ENCODE results near the gene PAX5. TPM values are rescaled to one million over a fixed set of nuclear protein-coding genes. Genes with fewer than 3 reads are reported as not detected.
A peak's percentile ranks its signal among the peaks of the same experiment; 100 is the strongest.

PAX5 gene
- total and polyA plus RNA-seq, 2 of the 13 experiments (the other 11 are each of a cell fraction or from before 2014, with no cell fraction given): not detected

DNA sequence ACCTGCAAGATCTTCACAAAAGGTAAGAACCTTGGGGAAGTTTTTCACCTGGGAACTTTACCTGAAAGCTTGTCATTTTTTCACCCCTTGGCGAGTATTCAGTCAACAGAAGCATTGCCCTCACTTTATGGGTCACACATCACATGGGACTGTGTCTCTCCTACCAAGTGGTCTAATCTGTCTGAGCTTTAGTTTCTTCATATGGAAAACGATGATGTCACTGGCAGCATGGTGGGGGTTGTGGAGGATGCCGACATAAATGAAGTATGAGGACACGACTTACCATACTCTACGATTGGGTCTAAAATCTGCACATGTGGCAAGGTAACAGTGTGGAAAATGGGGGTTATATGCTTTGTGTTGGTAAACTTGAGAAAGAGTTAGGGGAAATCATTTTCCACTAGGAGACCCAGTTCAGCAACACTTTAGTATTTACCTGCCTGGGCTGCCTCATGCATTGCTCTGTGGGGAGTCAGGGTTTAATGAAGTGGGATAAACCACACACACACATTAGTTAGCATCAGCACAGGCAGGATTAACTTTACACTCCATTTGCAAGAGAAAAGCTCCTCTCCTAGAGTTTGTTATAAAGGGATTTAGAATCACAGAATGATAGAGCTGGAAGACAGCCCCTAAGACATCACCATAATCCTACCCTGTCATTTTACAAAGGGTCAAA, 19.8 kb upstream of the PAX5 start:
- Histone ChIP-seq H3K36me3 (replicated peaks in 1 of 2; ENCODE audit: control insufficient read depth in 1 of 2, insufficient read depth in 2 of 2, low read length in 2 of 2) (no peaks in the 10 kb centered on the region), H3K4me3 (replicated peaks in 1 of 3; ENCODE audit: insufficient read depth in 1 of 3, low read depth in 2 of 3, low read length in 3 of 3) (no peak overlapping the region), H3K9me3 (ENCODE audit: low read length) (no peaks in the 10 kb centered on the region), H4K20me1 (ENCODE audit: insufficient read depth, low read length) (no peaks in the 10 kb centered on the region), H2AFZ (ENCODE audit: low read length) (no peak overlapping the region), H3K9ac (ENCODE audit: insufficient read depth, low read depth, low read length) (no peak overlapping the region), H3K4me1 (ENCODE audit: insufficient read depth, low read length) (no peaks in the 10 kb centered on the region), H3K79me2 (ENCODE audit: insufficient read depth, low read length) (no peaks in the 10 kb centered on the region), H3K27ac (ENCODE audit: extremely low read length, insufficient read depth, low read length) (no peak overlapping the region), H3K4me2 (ENCODE audit: low read depth, low read length) (no peak overlapping the region), H3K27me3 (ENCODE audit: control insufficient read depth in 1 of 2, insufficient read depth in 2 of 2, low read length in 2 of 2) (peaks cover 1 to 7% of the 10 kb centered on the region in 2 experiments; a peak in 3 of 5 replicates)
- DNase-seq (ENCODE audit: low spot score) (no peak), FAIRE-seq (no peak), ATAC-seq (no peak)
- CTCF ChIA-PET (ENCODE audit: low intra/inter-chr PET ratio, low total read pairs): no interaction called here
- 33% methylated on average over 5 of the region's 5 CpGs for WGBS (ENCODE audit: low lambda C conversion rate)
- POLR2A ChIA-PET: no interaction called here
- no TSS peak for BruUV-seq (replicated peaks)
- intact Hi-C loops (cut with micrococcal nuclease; ENCODE audit: unreplicated experiment) (no loop called here), in situ Hi-C loops (cut with HindIII; ENCODE audit: extremely low pct_ligation_motif_present, low pct_unique_long_range_greater_than_20kb) (no loop called here)
- TF ChIP-seq, protein P1, sequence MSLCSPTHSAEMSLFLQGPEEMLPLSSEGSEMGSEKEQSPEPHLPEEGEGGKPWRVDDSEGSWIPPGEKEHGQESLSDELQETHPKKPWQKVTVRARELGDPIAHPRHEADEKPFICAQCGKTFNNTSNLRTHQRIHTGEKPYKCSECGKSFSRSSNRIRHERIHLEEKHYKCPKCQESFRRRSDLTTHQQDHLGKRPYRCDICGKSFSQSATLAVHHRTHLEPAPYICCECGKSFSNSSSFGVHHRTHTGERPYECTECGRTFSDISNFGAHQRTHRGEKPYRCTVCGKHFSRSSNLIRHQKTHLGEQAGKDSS (CRISPR knock-in tag; IDR thresholded peaks at IDR 0.05; ENCODE audit: borderline replicate concordance, low read depth): no peak
- TF ChIP-seq CREB1 (IDR thresholded peaks at IDR 0.05) (0 out of 2 replicates have a peak, but pooled peaks have one; percentile 18), CREB1 (CRISPR knock-in tag; IDR thresholded peaks at IDR 0.05) (no peak), ATF7 (IDR thresholded peaks at IDR 0.05) (peak; percentile 50; the same call in 1 of the 2 replicates), ATF7 (CRISPR knock-in tag; IDR thresholded peaks at IDR 0.05) (no peak)

DNA sequence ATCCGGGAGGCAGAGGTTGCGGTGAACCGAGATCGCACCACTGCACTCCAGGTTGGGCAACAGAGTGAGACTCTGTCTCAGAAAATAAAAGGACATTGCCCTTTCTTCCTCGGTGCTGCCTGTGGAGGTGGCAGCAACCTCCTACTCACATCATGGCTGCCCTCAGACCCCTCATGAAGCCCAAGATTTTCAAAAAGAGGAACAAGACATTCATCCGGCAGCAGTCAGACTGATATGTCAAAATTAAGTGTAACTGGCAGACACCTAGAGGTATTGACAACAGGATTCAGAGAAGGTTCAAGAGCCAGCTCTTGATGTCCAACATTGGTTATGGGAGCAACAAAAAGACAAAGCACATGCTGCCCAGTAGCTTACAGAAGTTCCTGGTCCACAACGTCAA, 12.6 kb upstream of the PAX5 start:
- Histone ChIP-seq H3K9ac (ENCODE audit: insufficient read depth, low read depth, low read length) (no peak overlapping the region), H3K36me3 (replicated peaks in 1 of 2; ENCODE audit: control insufficient read depth in 1 of 2, insufficient read depth in 2 of 2, low read length in 2 of 2) (no peaks in the 10 kb centered on the region), H2AFZ (ENCODE audit: low read length) (no peak overlapping the region), H3K79me2 (ENCODE audit: insufficient read depth, low read length) (no peaks in the 10 kb centered on the region), H4K20me1 (ENCODE audit: insufficient read depth, low read length) (no peaks in the 10 kb centered on the region), H3K9me3 (ENCODE audit: low read length) (no peaks in the 10 kb centered on the region), H3K27me3 (ENCODE audit: control insufficient read depth in 1 of 2, insufficient read depth in 2 of 2, low read length in 2 of 2) (peaks cover 0 to 18% of the 10 kb centered on the region in 2 experiments; a peak in 3 of 5 replicates), H3K4me1 (ENCODE audit: insufficient read depth, low read length) (no peaks in the 10 kb centered on the region), H3K4me2 (ENCODE audit: low read depth, low read length) (no peak overlapping the region), H3K4me3 (replicated peaks in 1 of 3; ENCODE audit: insufficient read depth in 1 of 3, low read depth in 2 of 3, low read length in 3 of 3) (no peak overlapping the region), H3K27ac (ENCODE audit: extremely low read length, insufficient read depth, low read length) (no peak overlapping the region)
- DNase-seq (ENCODE audit: low spot score) (no peak), ATAC-seq (no peak), FAIRE-seq (no peak)
- in situ Hi-C loops (cut with HindIII; ENCODE audit: extremely low pct_ligation_motif_present, low pct_unique_long_range_greater_than_20kb) (no loop called here), intact Hi-C loops (cut with micrococcal nuclease; ENCODE audit: unreplicated experiment) (no loop called here)
- BruUV-seq (replicated peaks): no TSS peak
- CTCF ChIA-PET (ENCODE audit: low intra/inter-chr PET ratio, low total read pairs): no interaction called here
- POLR2A ChIA-PET: no interaction called here
- no peak for TF ChIP-seq ZNF253 (CRISPR knock-in tag; IDR thresholded peaks at IDR 0.05; ENCODE audit: borderline replicate concordance)
- TF ChIP-seq TP53 (CRISPR knock-in tag; conservative IDR thresholded peaks at IDR 0.05): no peak
- TF ChIP-seq ATM (IDR thresholded peaks at IDR 0.05; ENCODE audit: borderline replicate concordance): no peak
- TF ChIP-seq IRX3 (CRISPR knock-in tag; IDR thresholded peaks at IDR 0.05; ENCODE audit: borderline replicate concordance, low read depth): no peak
- 25% methylated on average over 7 of the region's 7 CpGs for WGBS (ENCODE audit: low lambda C conversion rate)

All from HepG2 (cell line).